Heart left ventricle (tissue), 16 donors: ENCODE measurements around the gene TMEM259. TPM values are rescaled to one million over a fixed set of nuclear protein-coding genes. Genes with fewer than 3 reads are reported as not detected.

Experiments
- ATAC-seq, 4 donors: fragments of 200-7000 bp; cut with Tn5 transposase; one replicate each; pipeline ENCODE4 v1.9.1; 2020 to 2022; ENCODE audit warnings: moderate library complexity in 4 of 4, mild to moderate bottlenecking in 3 of 4, moderate number of reproducible peaks in 1 of 4
- DNase-seq, 5 donors: peaks; one replicate each; pipeline ENCODE4 v3.0.0-alpha.2; 2020
- H3K27ac ChIP-seq, 12 donors: fragments of 200-600 bp; sonication (generic) in 4 of 12; one replicate each; pipeline versions ENCODE4 v1.5.0 to v1.8.0; 2016 to 2022; ENCODE audit warnings: mild to moderate bottlenecking in 2 of 12
- H3K27me3 ChIP-seq, 9 donors: fragments of 200-600 bp; sonication (generic) in 2 of 9; one replicate each; pipeline versions ENCODE4 v1.5.1 to v1.8.0; 2016 to 2022; ENCODE audit warnings: mild to moderate bottlenecking in 3 of 9
- H3K36me3 ChIP-seq, 9 donors: fragments of 200-600 bp; sonication (generic) in 2 of 9; one replicate each; pipeline versions ENCODE4 v1.5.0 to v1.8.0; 2018 to 2022; ENCODE audit warnings: mild to moderate bottlenecking in 2 of 9
- H3K4me1 ChIP-seq, 12 donors: fragments of 200-600 bp; sonication (generic) in 4 of 12; one replicate each; pipeline versions ENCODE4 v1.5.0 to v1.8.0; 2016 to 2022; ENCODE audit warnings: mild to moderate bottlenecking in 3 of 12
- H3K4me3 ChIP-seq, 12 donors: fragments of 200-600 bp; sonication (generic) in 4 of 12; one replicate each; pipeline versions ENCODE4 v1.5.0 to v1.8.0; 2017 to 2022; ENCODE audit warnings: mild to moderate bottlenecking in 9 of 12, moderate library complexity in 4 of 12
- H3K9me3 ChIP-seq, 12 donors: fragments of 200-600 bp; sonication (generic) in 4 of 12; one replicate each; pipeline versions ENCODE4 v1.5.0 to v1.8.0; 2016 to 2022; ENCODE audit warnings: mild to moderate bottlenecking in 1 of 12
- POLR2A ChIP-seq, 2 donors: fragments of 450-650 bp; IDR thresholded peaks; one replicate each; pipeline ENCODE4 v1.6.1; 2017; ENCODE audit warnings: antibody characterized with exemption in 2 of 2, mild to moderate bottlenecking in 2 of 2, moderate library complexity in 2 of 2
- WGBS, 4 donors: extraction: QIAGEN DNeasy Blood & Tissue Kit in 2 of 4; methylation state at CpG; one replicate each; pipeline versions ENCODE4 v1.1.5 to v1.1.7; 2013 to 2018; 5-methylcytosine and 5-hydroxymethylcytosine counted together
- intact Hi-C, 10 donors: fragments of 100-400 bp; cut with DNase I; formaldehyde crosslinking; loops; one replicate each; pipeline versions ENCODE4 v1.11.1 to v1.14.2; 2022
- polyA plus RNA-seq, 2 donors: library from polyadenylated mRNA; stranded (reverse); fragments of 200-250 nt; gene quantifications; one replicate each; pipeline ENCODE4 v1.2.3, GENCODE V29; 2013
- total RNA-seq, 9 donors: library from RNA; depleted of rRNA in 2 of 9; stranded (reverse); fragments of >200 nt in 2 of 9; fragmentation: NEBNext Ultra II Directional in 3 of 9; extraction: Animal tissue kit (Norgen Biotek cat#: 25700) in 3 of 9; gene quantifications; one replicate each; pipeline versions ENCODE4 v1.1.0 to v1.2.4, GENCODE V29; 2016 to 2023
- TF ChIP-seq, protein P1 (sequence below), 12 donors: fragments of 200-600 bp; sonication (generic) in 4 of 12; IDR thresholded peaks; one replicate each; pipeline versions ENCODE4 v1.5.0 to v1.8.0; 2018 to 2022; ENCODE audit warnings: antibody characterized with exemption in 12 of 12, mild to moderate bottlenecking in 5 of 12
- donor health status: ischemic (EF 13 %, LVEDD 7.1; RV severe dilation, severe dysfunction).
- donor health status: healthy with polysubstance abuse.
- donor health status: DM: no; HTN: yes; CAD: no.
- donor health status: DM: no; HTN: no; CAD: no.
- donor health status: ischemic (EF 25% LVEDD 6.9; RV normal size, moderate dysfunction).
- donor health status: ischemic (EF 25% LVEDD 5.7; RV mildly dilated, moderate dysfunction).
- donor health status: healthy.
- donor health status: DM: yes; HTN: yes; CAD: no.
- donor health status: ischemic (EF 35%, LVEDD 5.7; RV mildly dilated, moderate dysfunction).
- donor health status: nonischemic (EF 11% LVEDD 7.7; RV severe dilation, severe dysfunction).
- donor health status: DM: yes; HTN: yes; CAD: no.
- donor health status: PGD.
- donor health status: ischemic (EF 29% LVEDD 5.4; RV normal size, mild dysfunction).
- donor health status: nonischemic (EF 23%, LVEDD 6.1; RV moderate dilation, normal function).

TMEM259 gene
- total and polyA plus RNA-seq, 11 donors = 95.1 to 189 (median 113) TPM

DNA sequence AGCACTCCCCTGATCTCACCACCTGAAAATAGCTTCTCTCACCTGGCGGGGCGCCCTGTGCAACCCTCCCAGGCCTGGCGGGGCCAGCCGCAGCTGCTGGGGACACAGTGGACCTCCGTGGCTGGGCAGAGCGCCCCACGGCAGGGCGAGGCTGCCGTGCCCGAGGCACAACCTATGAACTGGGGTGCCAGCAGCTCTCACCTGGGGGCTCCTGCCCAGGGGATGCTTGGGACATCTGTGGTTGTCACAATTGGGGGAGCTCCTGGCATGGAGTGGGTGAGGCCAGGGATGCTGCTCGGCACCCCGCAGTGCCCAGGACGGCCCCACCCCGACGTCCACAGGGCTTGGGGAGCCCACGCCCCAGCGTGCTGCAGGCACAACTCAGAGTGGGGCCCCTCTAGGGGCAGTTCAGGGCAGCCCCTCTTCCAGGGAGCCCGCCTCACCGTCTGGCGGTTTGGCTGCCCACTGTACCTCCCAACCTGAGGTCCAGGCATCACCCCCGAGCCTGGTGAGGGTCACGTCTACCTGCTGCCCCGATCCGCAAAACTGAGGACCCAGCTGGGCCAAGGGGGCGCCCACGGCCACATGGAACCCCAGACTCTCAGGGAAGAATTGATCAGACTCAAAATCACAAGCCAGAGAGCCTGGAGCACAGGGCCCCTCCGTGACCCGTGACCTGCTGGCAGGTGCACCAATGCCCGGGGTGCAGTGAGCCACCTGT is 5.7 kb downstream of the TMEM259 start:
- ATAC-seq (no peak), DNase-seq (no peak)
- intact Hi-C loops = no loop called here
- Histone ChIP-seq H3K9me3 (no peaks in the 10 kb centered on the region), H3K27ac (peak overlapping the region in 1 of 12 donors; percentile 44), H3K4me3 (no peak overlapping the region), H3K4me1 (peaks cover 30 to 61% (median 53%) of the 10 kb centered on the region in 12 donors), H3K36me3 (peaks cover 0 to 54% (median 40%) of the 10 kb centered on the region in 9 donors), H3K27me3 (no peaks in the 10 kb centered on the region)
- TF ChIP-seq, protein P1, sequence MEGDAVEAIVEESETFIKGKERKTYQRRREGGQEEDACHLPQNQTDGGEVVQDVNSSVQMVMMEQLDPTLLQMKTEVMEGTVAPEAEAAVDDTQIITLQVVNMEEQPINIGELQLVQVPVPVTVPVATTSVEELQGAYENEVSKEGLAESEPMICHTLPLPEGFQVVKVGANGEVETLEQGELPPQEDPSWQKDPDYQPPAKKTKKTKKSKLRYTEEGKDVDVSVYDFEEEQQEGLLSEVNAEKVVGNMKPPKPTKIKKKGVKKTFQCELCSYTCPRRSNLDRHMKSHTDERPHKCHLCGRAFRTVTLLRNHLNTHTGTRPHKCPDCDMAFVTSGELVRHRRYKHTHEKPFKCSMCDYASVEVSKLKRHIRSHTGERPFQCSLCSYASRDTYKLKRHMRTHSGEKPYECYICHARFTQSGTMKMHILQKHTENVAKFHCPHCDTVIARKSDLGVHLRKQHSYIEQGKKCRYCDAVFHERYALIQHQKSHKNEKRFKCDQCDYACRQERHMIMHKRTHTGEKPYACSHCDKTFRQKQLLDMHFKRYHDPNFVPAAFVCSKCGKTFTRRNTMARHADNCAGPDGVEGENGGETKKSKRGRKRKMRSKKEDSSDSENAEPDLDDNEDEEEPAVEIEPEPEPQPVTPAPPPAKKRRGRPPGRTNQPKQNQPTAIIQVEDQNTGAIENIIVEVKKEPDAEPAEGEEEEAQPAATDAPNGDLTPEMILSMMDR (IDR thresholded peaks at IDR 0.05) = no peak
- no peak for TF ChIP-seq POLR2A (IDR thresholded peaks at IDR 0.05)
- 86 to 88% (median 86%) methylated on average over 16 to 29 of the region's 29 CpGs; no CpG with 5 or more reads in 1 of the 4 donors for WGBS, 4 donors

DNA sequence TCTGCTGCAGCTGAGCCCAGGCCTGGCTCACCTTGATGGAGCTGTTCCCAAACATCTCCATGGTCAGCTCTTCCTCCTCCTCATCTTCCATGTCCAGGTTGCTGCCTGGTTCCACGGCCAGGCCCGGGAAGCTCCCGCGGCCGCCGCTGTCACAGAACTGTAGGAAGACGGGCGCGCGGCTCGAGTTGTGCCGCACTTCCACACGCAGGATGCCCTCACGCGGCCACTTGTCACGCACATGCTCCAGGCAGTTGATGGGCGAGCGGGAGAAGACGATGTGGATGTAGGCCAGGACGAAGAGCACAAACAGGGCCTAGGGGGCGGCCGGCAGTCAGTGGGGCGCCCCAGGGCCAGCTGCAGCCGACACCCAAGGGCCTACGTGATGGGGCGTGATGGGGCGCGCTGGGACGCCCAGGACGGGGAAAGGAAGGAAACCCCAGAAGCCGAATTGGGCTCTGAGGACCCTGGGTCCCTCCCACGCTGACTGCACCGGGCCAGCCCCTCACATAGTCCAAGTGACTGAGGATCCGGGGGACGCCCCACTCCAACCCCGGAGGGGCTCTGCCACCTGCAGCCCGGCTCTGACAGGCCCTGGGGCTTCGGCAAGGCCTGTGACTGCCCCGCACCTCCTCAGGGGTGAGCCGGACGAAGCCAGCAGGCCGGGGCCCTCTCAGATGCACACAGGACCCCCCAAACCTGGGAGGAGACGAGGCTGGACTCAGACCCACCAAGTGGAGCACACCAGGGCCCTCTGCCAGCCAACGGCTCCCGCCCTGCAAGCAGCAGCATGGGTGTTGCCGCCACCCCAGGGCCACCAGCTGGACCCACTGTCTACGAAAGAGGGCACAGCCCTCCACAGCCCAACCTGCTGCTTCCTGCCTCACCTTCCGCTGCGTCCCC is 6.5 kb downstream of the TMEM259 start:
- Histone ChIP-seq H3K27ac (no peak overlapping the region), H3K9me3 (no peaks in the 10 kb centered on the region), H3K4me3 (no peak overlapping the region), H3K4me1 (peaks cover 25 to 55% (median 47%) of the 10 kb centered on the region in 12 donors), H3K36me3 (peaks cover 0 to 62% (median 48%) of the 10 kb centered on the region in 9 donors), H3K27me3 (no peaks in the 10 kb centered on the region)
- intact Hi-C loops = no loop called here
- ATAC-seq (no peak), DNase-seq (no peak)
- 91 to 97% (median 92%) methylated on average over 34 to 49 of the region's 49 CpGs for WGBS, 4 donors
- TF ChIP-seq, protein P1 (IDR thresholded peaks at IDR 0.05) = no peak
- TF ChIP-seq POLR2A (IDR thresholded peaks at IDR 0.05) = no peak

DNA sequence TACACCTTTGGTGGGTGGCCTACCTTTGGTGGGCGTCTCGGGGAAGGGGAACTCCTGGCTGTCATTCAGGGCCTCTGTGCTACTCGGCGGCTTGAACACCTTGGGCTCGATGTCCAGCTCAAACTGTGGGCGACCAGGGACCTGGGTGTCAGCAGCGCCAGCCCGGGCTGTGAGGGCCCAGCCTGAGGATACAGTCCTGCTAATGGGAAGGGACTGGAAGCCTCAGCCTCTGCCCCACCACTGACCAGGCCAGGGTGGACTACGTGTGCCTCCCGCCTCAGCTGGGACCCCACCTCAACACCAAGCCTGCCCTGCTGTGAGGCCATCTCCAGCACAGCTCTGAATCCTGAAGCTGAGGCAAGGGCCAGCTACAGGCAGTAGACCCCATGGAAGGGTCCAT is 7.7 kb downstream of the TMEM259 start:
- WGBS, 4 donors = 91 to 94% (median 93%) methylated on average over 6 to 10 of the region's 10 CpGs
- no peak overlapping the region for H3K27ac ChIP-seq
- DNase-seq (no peak), ATAC-seq (no peak)
- no peak overlapping the region for H3K4me3 ChIP-seq
- peaks cover 20 to 43% (median 36%) of the 10 kb centered on the region in 12 donors for H3K4me1 ChIP-seq
- no peak for TF ChIP-seq POLR2A (IDR thresholded peaks at IDR 0.05)
- TF ChIP-seq, protein P1 (IDR thresholded peaks at IDR 0.05) = no peak
- peaks cover 0 to 73% (median 50%) of the 10 kb centered on the region in 9 donors for H3K36me3 ChIP-seq
- H3K27me3 ChIP-seq = no peaks in the 10 kb centered on the region
- no peaks in the 10 kb centered on the region for H3K9me3 ChIP-seq
- intact Hi-C loops = no loop called here

DNA sequence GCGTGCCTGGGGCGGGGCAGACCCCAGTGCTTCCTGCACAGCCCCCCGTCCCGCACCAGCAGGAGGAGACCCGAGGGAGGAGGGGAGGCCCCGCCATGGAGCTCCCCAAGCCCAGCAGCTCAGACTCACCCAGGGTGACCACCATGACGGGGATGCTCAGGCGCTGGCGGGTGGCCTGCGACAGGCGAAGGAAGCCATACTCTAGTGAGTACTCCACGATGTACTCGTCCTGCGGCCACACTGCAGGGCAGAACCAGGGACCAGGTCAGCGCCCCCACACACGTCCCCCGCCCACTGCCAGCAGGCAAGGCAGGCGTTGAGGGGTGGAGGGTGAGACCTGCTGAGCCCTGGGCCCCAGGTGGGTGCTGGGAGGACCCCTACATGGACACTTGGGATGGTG is 8.6 kb downstream of the TMEM259 start:
- intact Hi-C loops = no loop called here
- H3K9me3 ChIP-seq = no peaks in the 10 kb centered on the region
- H3K27me3 ChIP-seq = no peaks in the 10 kb centered on the region
- DNase-seq (peak in 1 of 5 donors; percentile 58), ATAC-seq (no peak)
- 91 to 95% (median 94%) methylated on average over 5 to 18 of the region's 18 CpGs for WGBS, 4 donors
- H3K27ac ChIP-seq = no peak overlapping the region
- peaks cover 0 to 73% (median 50%) of the 10 kb centered on the region in 9 donors for H3K36me3 ChIP-seq
- H3K4me3 ChIP-seq = no peak overlapping the region
- no peak for TF ChIP-seq POLR2A (IDR thresholded peaks at IDR 0.05)
- TF ChIP-seq, protein P1 (IDR thresholded peaks at IDR 0.05) = no peak
- peaks cover 12 to 34% (median 27%) of the 10 kb centered on the region in 12 donors for H3K4me1 ChIP-seq
